NCI-H82 (cell line): ENCODE results near the gene NRXN3.

Experiments
- DNase-seq: peaks from one replicate; lab custom pipeline; 2025; lab: John Stamatoyannopoulos, UW

Gene NRXN3

GRCh38 chr14:78173346-78174035 lies 3.3 kb downstream of the NRXN3 start:
- DNase-seq: no peak

GRCh38 chr14:78175412-78175811 lies 5.2 kb downstream of the NRXN3 start:
- DNase-seq: no peak

- DNase-seq: no peak
Observed at GRCh38 chr14:78178071-78178470, 7.9 kb downstream of the NRXN3 start.

- DNase-seq: no peak
Observed at GRCh38 chr14:78178971-78179370, 8.8 kb downstream of the NRXN3 start.

GRCh38 chr14:78181270-78181669 lies 11.1 kb downstream of the NRXN3 start:
- no peak for DNase-seq

- no peak for DNase-seq
Observed at GRCh38 chr14:78182722-78183121, 12.5 kb downstream of the NRXN3 start.

- DNase-seq: no peak
Observed at GRCh38 chr14:78184157-78184556, 14.0 kb downstream of the NRXN3 start.

- no peak for DNase-seq
Observed at GRCh38 chr14:78186277-78186676, 16.1 kb downstream of the NRXN3 start.

GRCh38 chr14:78188882-78189281 lies 18.7 kb downstream of the NRXN3 start:
- no peak for DNase-seq

- no peak for DNase-seq
Observed at GRCh38 chr14:78195431-78195830, 25.3 kb downstream of the NRXN3 start.

- no peak for DNase-seq
Observed at GRCh38 chr14:78196323-78196722, 26.1 kb downstream of the NRXN3 start.

GRCh38 chr14:78197051-78197450 lies 26.9 kb downstream of the NRXN3 start:
- no peak for DNase-seq

- DNase-seq: no peak
Observed at GRCh38 chr14:78202163-78202562, 32.0 kb downstream of the NRXN3 start.

- DNase-seq: no peak
Observed at GRCh38 chr14:78202976-78203375, 32.8 kb downstream of the NRXN3 start.

GRCh38 chr14:78207414-78207813 lies 37.2 kb downstream of the NRXN3 start:
- DNase-seq: no peak

- DNase-seq: no peak
Observed at GRCh38 chr14:78220273-78220672, 50.1 kb downstream of the NRXN3 start.

- DNase-seq: no peak
Observed at GRCh38 chr14:78222746-78223145, 52.6 kb downstream of the NRXN3 start.

GRCh38 chr14:78227248-78228077 lies 57.3 kb downstream of the NRXN3 start:
- DNase-seq: no peak

GRCh38 chr14:78228702-78229327 lies 58.6 kb downstream of the NRXN3 start:
- DNase-seq: no peak

GRCh38 chr14:78232231-78233000 lies 62.2 kb downstream of the NRXN3 start:
- DNase-seq: peak; percentile 89

- DNase-seq: no peak
Observed at GRCh38 chr14:78238141-78238540, 68.0 kb downstream of the NRXN3 start.

GRCh38 chr14:78240567-78240966 lies 70.4 kb downstream of the NRXN3 start:
- DNase-seq: no peak
